HEK293 (cell line): ENCODE data around the gene RGS9BP.

Source experiments
- KLF1 ChIP-seq: fragments of 450-650 bp; formaldehyde crosslinking; IDR thresholded peaks from 2 replicates; pipeline ENCODE4 v1.5.1; 2016; ENCODE audit warnings: missing biosample characterization, missing genetic modification characterization
- KLF16 ChIP-seq: fragments of 450-650 bp; formaldehyde crosslinking; IDR thresholded peaks from 2 replicates; pipeline ENCODE4 v1.5.1; 2017; ENCODE audit warnings: missing biosample characterization, missing genetic modification characterization
- KLF9 ChIP-seq: fragments of 450-650 bp; formaldehyde crosslinking; IDR thresholded peaks from 2 replicates; pipeline ENCODE4 v1.5.1; 2016; ENCODE audit warnings: missing biosample characterization, missing genetic modification characterization, low read depth
- SP2 ChIP-seq: fragments of 450-650 bp; formaldehyde crosslinking; IDR thresholded peaks from 2 replicates; pipeline ENCODE4 v1.5.1; 2016; ENCODE audit warnings: missing biosample characterization, missing genetic modification characterization
- SP7 ChIP-seq: fragments of 450-650 bp; formaldehyde crosslinking; IDR thresholded peaks from 2 replicates; pipeline ENCODE4 v1.5.1; 2016; ENCODE audit warnings: missing biosample characterization, missing genetic modification characterization
- ZBTB1 ChIP-seq: fragments of 450-650 bp; formaldehyde crosslinking; IDR thresholded peaks from 2 replicates; pipeline ENCODE4 v1.5.1; 2016; ENCODE audit warnings: missing biosample characterization, missing genetic modification characterization
- ZFHX2 ChIP-seq: fragments of 450-650 bp; formaldehyde crosslinking; conservative IDR thresholded peaks from 2 replicates; pipeline ENCODE4 v1.5.1; 2016; ENCODE audit warnings: missing biosample characterization, missing genetic modification characterization
- ZFP69B ChIP-seq: fragments of 450-650 bp; formaldehyde crosslinking; IDR thresholded peaks from 2 replicates; pipeline ENCODE4 v1.5.1; 2016; ENCODE audit warnings: missing biosample characterization, missing genetic modification characterization
- ZNF146 ChIP-seq: fragments of 450-650 bp; formaldehyde crosslinking; IDR thresholded peaks from 2 replicates; pipeline ENCODE4 v1.5.1; 2016; ENCODE audit warnings: missing biosample characterization, missing genetic modification characterization
- ZNF24 ChIP-seq: fragments of 450-650 bp; formaldehyde crosslinking; IDR thresholded peaks from 2 replicates; pipeline ENCODE4 v1.5.1; 2016; ENCODE audit warnings: missing biosample characterization, missing genetic modification characterization
- ZNF341 ChIP-seq: fragments of 450-650 bp; formaldehyde crosslinking; IDR thresholded peaks from 2 replicates; pipeline ENCODE4; 2016; ENCODE audit warnings: low read depth, missing biosample characterization, missing genetic modification characterization
- ZNF366 ChIP-seq: fragments of 450-650 bp; formaldehyde crosslinking; conservative IDR thresholded peaks from 2 replicates; pipeline ENCODE4 v1.5.1; 2016; ENCODE audit warnings: missing biosample characterization, missing genetic modification characterization
- ZNF555 ChIP-seq: fragments of 450-650 bp; formaldehyde crosslinking; conservative IDR thresholded peaks from 2 replicates; pipeline ENCODE4 v1.5.1; 2017; ENCODE audit warnings: missing biosample characterization, mild to moderate bottlenecking, missing genetic modification characterization, inconsistent platforms
- ZNF610 ChIP-seq: fragments of 450-650 bp; formaldehyde crosslinking; IDR thresholded peaks from 2 replicates; pipeline ENCODE4 v1.5.1; 2016; ENCODE audit warnings: missing biosample characterization, missing genetic modification characterization, borderline replicate concordance
- ZNF843 ChIP-seq: fragments of 450-650 bp; formaldehyde crosslinking; IDR thresholded peaks from 2 replicates; pipeline ENCODE4 v1.5.1; 2016; ENCODE audit warnings: missing biosample characterization, missing genetic modification characterization
- TF ChIP-seq, protein P1 (sequence below): fragments of 450-650 bp; formaldehyde crosslinking; IDR thresholded peaks from 2 replicates; pipeline ENCODE4 v1.5.1; 2016; ENCODE audit warnings: missing biosample characterization, missing genetic modification characterization, borderline replicate concordance
- TF ChIP-seq, protein P2 (sequence below): fragments of 450-650 bp; formaldehyde crosslinking; IDR thresholded peaks from 2 replicates; pipeline ENCODE4 v1.5.1; 2016; ENCODE audit warnings: missing biosample characterization, missing genetic modification characterization
- TF ChIP-seq, protein P3 (sequence below): fragments of 450-650 bp; formaldehyde crosslinking; conservative IDR thresholded peaks from 2 replicates; pipeline ENCODE4 v1.5.1; 2016; ENCODE audit warnings: low read depth, missing biosample characterization, missing genetic modification characterization
- TF ChIP-seq, protein P4 (sequence below): fragments of 450-650 bp; formaldehyde crosslinking; IDR thresholded peaks from 2 replicates; pipeline ENCODE4 v1.5.1; 2016; ENCODE audit warnings: missing biosample characterization, missing genetic modification characterization
- TF ChIP-seq, protein P5 (sequence below): fragments of 450-650 bp; formaldehyde crosslinking; IDR thresholded peaks from 2 replicates; pipeline ENCODE4 v1.5.1; 2016; ENCODE audit warnings: missing biosample characterization, missing genetic modification characterization
- TF ChIP-seq, protein P6 (sequence below): fragments of 450-650 bp; formaldehyde crosslinking; IDR thresholded peaks from 2 replicates; pipeline ENCODE4 v1.5.1; 2016; ENCODE audit warnings: missing biosample characterization, missing genetic modification characterization

The RGS9BP gene

DNA sequence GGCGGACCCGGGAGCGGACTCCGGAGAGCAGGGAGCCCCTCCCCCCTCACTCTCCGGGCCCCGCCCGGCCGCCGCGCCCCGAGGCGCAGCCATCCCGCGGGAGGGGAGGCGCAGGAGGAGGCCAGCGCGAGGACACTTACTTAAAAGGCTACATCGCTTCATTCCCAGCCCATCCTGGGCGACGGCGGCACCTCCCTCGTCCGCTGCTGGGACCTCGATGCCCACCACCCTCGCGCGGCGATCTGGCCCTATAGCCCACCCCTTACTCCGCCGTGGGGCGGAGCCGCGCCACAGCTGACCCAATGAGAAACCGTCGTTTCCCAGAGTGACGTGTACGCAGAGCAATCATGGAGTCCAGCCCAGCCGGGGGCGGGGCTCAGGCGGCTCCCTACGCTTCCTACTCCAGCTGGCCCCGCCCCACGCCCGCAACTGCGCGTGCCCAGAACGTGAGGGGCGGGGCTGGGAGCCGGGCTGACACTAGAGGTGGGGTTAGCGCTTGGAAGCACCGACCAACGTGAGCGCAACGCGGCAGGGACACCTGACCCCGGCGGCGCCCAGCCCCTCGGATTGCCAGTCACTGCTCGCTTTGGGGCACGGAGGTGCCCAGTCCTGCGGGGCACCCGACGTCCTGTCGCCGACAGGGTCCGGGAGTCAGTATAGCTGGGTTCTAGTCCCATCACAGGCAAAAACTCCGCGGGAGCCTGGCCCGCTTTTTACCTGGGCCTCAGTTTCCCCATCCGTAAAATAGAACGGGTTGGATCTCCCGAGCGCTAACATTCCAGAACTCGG lies 523 bp upstream of the RGS9BP start, which contains the start of gene ANKRD27 (continued):
- TF ChIP-seq, protein P1, sequence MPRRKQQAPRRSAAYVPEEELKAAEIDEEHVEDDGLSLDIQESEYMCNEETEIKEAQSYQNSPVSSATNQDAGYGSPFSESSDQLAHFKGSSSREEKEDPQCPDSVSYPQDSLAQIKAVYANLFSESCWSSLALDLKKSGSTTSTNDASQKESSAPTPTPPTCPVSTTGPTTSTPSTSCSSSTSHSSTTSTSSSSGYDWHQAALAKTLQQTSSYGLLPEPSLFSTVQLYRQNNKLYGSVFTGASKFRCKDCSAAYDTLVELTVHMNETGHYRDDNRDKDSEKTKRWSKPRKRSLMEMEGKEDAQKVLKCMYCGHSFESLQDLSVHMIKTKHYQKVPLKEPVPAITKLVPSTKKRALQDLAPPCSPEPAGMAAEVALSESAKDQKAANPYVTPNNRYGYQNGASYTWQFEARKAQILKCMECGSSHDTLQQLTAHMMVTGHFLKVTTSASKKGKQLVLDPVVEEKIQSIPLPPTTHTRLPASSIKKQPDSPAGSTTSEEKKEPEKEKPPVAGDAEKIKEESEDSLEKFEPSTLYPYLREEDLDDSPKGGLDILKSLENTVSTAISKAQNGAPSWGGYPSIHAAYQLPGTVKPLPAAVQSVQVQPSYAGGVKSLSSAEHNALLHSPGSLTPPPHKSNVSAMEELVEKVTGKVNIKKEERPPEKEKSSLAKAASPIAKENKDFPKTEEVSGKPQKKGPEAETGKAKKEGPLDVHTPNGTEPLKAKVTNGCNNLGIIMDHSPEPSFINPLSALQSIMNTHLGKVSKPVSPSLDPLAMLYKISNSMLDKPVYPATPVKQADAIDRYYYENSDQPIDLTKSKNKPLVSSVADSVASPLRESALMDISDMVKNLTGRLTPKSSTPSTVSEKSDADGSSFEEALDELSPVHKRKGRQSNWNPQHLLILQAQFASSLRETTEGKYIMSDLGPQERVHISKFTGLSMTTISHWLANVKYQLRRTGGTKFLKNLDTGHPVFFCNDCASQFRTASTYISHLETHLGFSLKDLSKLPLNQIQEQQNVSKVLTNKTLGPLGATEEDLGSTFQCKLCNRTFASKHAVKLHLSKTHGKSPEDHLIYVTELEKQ (tag by site-specific recombination): peak; percentile 17; the same call in 1 of the 2 replicates
- TF ChIP-seq SP2 (tag by site-specific recombination) (peak; percentile 100), KLF16 (tag by site-specific recombination) (peak; percentile 42), ZNF341 (peak; percentile 79), SP7 (tag by site-specific recombination) (peak; percentile 77), ZNF555 (no peak), ZNF146 (peak; percentile 24; the same call in 1 of the 2 replicates), ZFHX2 (peak; percentile 42), KLF9 (peak; percentile 75), ZNF366 (tag by site-specific recombination) (peak; percentile 80), ZFP69B (tag by site-specific recombination) (peak; percentile 46; the same call in 1 of the 2 replicates), ZNF24 (tag by site-specific recombination) (peak; percentile 88), ZNF610 (tag by site-specific recombination) (peak; percentile 58; the same call in 1 of the 2 replicates), ZBTB1 (tag by site-specific recombination) (0 out of 2 replicates have a peak, but pooled peaks have one; percentile 7), ZNF843 (tag by site-specific recombination) (peak; percentile 16; the same call in 1 of the 2 replicates), KLF1 (tag by site-specific recombination) (peak; percentile 83)
- TF ChIP-seq, protein P2, sequence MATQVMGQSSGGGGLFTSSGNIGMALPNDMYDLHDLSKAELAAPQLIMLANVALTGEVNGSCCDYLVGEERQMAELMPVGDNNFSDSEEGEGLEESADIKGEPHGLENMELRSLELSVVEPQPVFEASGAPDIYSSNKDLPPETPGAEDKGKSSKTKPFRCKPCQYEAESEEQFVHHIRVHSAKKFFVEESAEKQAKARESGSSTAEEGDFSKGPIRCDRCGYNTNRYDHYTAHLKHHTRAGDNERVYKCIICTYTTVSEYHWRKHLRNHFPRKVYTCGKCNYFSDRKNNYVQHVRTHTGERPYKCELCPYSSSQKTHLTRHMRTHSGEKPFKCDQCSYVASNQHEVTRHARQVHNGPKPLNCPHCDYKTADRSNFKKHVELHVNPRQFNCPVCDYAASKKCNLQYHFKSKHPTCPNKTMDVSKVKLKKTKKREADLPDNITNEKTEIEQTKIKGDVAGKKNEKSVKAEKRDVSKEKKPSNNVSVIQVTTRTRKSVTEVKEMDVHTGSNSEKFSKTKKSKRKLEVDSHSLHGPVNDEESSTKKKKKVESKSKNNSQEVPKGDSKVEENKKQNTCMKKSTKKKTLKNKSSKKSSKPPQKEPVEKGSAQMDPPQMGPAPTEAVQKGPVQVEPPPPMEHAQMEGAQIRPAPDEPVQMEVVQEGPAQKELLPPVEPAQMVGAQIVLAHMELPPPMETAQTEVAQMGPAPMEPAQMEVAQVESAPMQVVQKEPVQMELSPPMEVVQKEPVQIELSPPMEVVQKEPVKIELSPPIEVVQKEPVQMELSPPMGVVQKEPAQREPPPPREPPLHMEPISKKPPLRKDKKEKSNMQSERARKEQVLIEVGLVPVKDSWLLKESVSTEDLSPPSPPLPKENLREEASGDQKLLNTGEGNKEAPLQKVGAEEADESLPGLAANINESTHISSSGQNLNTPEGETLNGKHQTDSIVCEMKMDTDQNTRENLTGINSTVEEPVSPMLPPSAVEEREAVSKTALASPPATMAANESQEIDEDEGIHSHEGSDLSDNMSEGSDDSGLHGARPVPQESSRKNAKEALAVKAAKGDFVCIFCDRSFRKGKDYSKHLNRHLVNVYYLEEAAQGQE: peak; percentile 52; the same call in 1 of the 2 replicates
- TF ChIP-seq, protein P3, sequence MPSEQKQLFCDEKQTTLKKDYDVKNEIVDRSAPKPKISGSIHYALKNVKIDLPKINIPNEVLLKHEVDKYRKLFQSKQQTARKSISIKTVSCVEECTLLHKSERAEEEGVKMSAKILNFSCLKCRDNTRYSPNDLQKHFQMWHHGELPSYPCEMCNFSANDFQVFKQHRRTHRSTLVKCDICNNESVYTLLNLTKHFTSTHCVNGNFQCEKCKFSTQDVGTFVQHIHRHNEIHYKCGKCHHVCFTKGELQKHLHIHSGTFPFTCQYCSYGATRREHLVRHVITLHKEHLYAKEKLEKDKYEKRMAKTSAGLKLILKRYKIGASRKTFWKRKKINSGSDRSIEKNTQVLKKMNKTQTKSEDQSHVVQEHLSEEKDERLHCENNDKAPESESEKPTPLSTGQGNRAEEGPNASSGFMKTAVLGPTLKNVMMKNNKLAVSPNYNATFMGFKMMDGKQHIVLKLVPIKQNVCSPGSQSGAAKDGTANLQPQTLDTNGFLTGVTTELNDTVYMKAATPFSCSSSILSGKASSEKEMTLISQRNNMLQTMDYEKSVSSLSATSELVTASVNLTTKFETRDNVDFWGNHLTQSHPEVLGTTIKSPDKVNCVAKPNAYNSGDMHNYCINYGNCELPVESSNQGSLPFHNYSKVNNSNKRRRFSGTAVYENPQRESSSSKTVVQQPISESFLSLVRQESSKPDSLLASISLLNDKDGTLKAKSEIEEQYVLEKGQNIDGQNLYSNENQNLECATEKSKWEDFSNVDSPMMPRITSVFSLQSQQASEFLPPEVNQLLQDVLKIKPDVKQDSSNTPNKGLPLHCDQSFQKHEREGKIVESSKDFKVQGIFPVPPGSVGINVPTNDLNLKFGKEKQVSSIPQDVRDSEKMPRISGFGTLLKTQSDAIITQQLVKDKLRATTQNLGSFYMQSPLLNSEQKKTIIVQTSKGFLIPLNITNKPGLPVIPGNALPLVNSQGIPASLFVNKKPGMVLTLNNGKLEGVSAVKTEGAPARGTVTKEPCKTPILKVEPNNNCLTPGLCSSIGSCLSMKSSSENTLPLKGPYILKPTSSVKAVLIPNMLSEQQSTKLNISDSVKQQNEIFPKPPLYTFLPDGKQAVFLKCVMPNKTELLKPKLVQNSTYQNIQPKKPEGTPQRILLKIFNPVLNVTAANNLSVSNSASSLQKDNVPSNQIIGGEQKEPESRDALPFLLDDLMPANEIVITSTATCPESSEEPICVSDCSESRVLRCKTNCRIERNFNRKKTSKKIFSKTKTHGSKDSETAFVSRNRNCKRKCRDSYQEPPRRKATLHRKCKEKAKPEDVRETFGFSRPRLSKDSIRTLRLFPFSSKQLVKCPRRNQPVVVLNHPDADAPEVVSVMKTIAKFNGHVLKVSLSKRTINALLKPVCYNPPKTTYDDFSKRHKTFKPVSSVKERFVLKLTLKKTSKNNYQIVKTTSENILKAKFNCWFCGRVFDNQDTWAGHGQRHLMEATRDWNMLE (tag by site-specific recombination): no peak
- TF ChIP-seq, protein P4, sequence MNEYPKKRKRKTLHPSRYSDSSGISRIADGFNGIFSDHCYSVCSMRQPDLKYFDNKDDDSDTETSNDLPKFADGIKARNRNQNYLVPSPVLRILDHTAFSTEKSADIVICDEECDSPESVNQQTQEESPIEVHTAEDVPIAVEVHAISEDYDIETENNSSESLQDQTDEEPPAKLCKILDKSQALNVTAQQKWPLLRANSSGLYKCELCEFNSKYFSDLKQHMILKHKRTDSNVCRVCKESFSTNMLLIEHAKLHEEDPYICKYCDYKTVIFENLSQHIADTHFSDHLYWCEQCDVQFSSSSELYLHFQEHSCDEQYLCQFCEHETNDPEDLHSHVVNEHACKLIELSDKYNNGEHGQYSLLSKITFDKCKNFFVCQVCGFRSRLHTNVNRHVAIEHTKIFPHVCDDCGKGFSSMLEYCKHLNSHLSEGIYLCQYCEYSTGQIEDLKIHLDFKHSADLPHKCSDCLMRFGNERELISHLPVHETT (tag by site-specific recombination): peak; percentile 42; the same call in 1 of the 2 replicates
- TF ChIP-seq, protein P5, sequence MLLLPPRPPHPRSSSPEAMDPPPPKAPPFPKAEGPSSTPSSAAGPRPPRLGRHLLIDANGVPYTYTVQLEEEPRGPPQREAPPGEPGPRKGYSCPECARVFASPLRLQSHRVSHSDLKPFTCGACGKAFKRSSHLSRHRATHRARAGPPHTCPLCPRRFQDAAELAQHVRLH (tag by site-specific recombination): 0 out of 2 replicates have a peak, but pooled peaks have one; percentile 13
- TF ChIP-seq, protein P6, sequence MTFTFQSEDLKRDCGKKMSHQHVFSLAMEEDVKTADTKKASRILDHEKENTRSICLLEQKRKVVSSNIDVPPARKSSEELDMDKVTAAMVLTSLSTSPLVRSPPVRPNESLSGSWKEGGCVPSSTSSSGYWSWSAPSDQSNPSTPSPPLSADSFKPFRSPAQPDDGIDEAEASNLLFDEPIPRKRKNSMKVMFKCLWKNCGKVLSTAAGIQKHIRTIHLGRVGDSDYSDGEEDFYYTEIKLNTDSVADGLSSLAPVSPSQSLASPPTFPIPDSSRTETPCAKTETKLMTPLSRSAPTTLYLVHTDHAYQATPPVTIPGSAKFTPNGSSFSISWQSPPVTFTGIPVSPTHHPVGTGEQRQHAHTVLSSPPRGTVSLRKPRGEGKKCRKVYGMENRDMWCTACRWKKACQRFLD (tag by site-specific recombination): peak; percentile 4; the same call in 1 of the 2 replicates
